Measurements from ENCODE around the gene SART3.

- TF ChIP-seq CTCF (IDR thresholded peaks at IDR 0.05) (no peak), POLR2AphosphoS5 (IDR thresholded peaks at IDR 0.05) (no peak), POLR2A (IDR thresholded peaks at IDR 0.05) (no peak)
These were observed 42.2 kb upstream of the SART3 start for GRCh38 chr12:108602976-108603704.
